ENCODE results near the gene ANTKMT. TPM values are rescaled to one million over a fixed set of nuclear protein-coding genes. Genes with fewer than 3 reads are reported as not detected.

The ANTKMT gene
- total RNA-seq, 4 donors from 2014 or later, result 43.7 to 98.7 (median 78.6) TPM

DNA sequence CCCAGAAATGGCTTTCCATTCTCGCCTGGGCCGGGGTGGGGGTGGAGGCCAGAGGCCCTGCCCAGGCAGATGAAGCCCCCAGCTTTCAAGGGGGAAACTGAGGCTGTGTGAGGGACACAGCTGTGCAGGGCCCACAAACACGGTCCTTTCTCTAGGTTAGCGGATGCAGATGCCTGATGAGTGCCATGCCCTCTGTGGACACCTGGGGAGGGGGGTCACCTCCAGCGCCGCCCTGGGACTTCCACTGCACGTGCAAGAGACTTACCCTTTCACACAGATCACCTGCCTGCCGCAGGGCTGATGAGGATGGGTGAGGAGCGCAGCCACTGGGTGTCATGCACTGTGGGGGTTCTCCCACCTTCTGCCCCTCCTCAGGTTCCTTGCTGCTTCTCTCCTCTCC is 2.6 kb upstream of the ANTKMT start:
- no peaks in the 10 kb centered on the region for H3K9me3 ChIP-seq
- H3K27me3 ChIP-seq, result no peaks in the 10 kb centered on the region
- no peak for DNase-seq (ENCODE audit: low spot score in 2 of 2)
- TF ChIP-seq EP300 (IDR thresholded peaks at IDR 0.05), result no peak
- no peak overlapping the region for H3K4me3 ChIP-seq
- peak overlapping the region in 3 of 4 donors; percentile 60 to 88 (median 88) for H3K27ac ChIP-seq
- WGBS, 2 donors, result 57 to 85% methylated on average over 6 to 8 of the region's 9 CpGs
- H3K4me1 ChIP-seq, result peaks cover 0 to 77% (median 47%) of the 10 kb centered on the region in 4 donors
- no peaks in the 10 kb centered on the region for H3K36me3 ChIP-seq

- TF ChIP-seq, protein P1, sequence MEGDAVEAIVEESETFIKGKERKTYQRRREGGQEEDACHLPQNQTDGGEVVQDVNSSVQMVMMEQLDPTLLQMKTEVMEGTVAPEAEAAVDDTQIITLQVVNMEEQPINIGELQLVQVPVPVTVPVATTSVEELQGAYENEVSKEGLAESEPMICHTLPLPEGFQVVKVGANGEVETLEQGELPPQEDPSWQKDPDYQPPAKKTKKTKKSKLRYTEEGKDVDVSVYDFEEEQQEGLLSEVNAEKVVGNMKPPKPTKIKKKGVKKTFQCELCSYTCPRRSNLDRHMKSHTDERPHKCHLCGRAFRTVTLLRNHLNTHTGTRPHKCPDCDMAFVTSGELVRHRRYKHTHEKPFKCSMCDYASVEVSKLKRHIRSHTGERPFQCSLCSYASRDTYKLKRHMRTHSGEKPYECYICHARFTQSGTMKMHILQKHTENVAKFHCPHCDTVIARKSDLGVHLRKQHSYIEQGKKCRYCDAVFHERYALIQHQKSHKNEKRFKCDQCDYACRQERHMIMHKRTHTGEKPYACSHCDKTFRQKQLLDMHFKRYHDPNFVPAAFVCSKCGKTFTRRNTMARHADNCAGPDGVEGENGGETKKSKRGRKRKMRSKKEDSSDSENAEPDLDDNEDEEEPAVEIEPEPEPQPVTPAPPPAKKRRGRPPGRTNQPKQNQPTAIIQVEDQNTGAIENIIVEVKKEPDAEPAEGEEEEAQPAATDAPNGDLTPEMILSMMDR (IDR thresholded peaks at IDR 0.05), result no peak
- TF ChIP-seq POLR2A (IDR thresholded peaks at IDR 0.05) (no peak), EP300 (IDR thresholded peaks at IDR 0.05) (no peak)
- Histone ChIP-seq H3K27ac (peak overlapping the region in 2 of 4 donors; percentile 88), H3K4me3 (no peak overlapping the region), H3K27me3 (no peaks in the 10 kb centered on the region), H3K36me3 (no peaks in the 10 kb centered on the region), H3K9me3 (no peaks in the 10 kb centered on the region), H3K4me1 (peaks cover 0 to 75% (median 47%) of the 10 kb centered on the region in 4 donors)
- 62 to 77% methylated on average over 6 of the region's 6 CpGs for WGBS, 2 donors
- DNase-seq (ENCODE audit: low spot score in 2 of 2), result no peak
Observed at GRCh38 chr16:718922-719321, 2.0 kb upstream of the ANTKMT start.

- H3K4me3 ChIP-seq, result peak overlapping the region; percentile 65 to 91 (median 81)
- no peaks in the 10 kb centered on the region for H3K9me3 ChIP-seq
- H3K27me3 ChIP-seq, result no peaks in the 10 kb centered on the region
- no peak for TF ChIP-seq EP300 (IDR thresholded peaks at IDR 0.05)
- TF ChIP-seq POLR2A (IDR thresholded peaks at IDR 0.05), result no peak
- TF ChIP-seq, protein P1 (IDR thresholded peaks at IDR 0.05), result no peak
- no peak for DNase-seq (ENCODE audit: low spot score in 2 of 2)
- peak overlapping the region; percentile 72 to 93 (median 88) for H3K27ac ChIP-seq
- no peaks in the 10 kb centered on the region for H3K36me3 ChIP-seq
- whole genome bisulfite sequencing, 2 donors, result 6 to 11% methylated on average over 15 to 16 of the region's 16 CpGs
- H3K4me1 ChIP-seq, result peaks cover 0 to 66% (median 41%) of the 10 kb centered on the region in 4 donors
Observed at GRCh38 chr16:719815-720446, 1.0 kb upstream of the ANTKMT start.

GRCh38 chr16:720447-720989 is 428 bp upstream of the ANTKMT start:
- H3K9me3 ChIP-seq, result no peaks in the 10 kb centered on the region
- H3K27me3 ChIP-seq, result no peaks in the 10 kb centered on the region
- no peak for TF ChIP-seq POLR2A (IDR thresholded peaks at IDR 0.05)
- TF ChIP-seq, protein P1 (IDR thresholded peaks at IDR 0.05), result peak in 1 of 5 experiments; percentile 5
- TF ChIP-seq EP300 (IDR thresholded peaks at IDR 0.05), result peak in 1 of 2 donors; percentile 47
- H3K27ac ChIP-seq, result peak overlapping the region; percentile 72 to 93 (median 88)
- 0 to 1% methylated on average over 19 to 37 of the region's 38 CpGs for WGBS, 2 donors
- H3K4me1 ChIP-seq, result peaks cover 0 to 62% (median 41%) of the 10 kb centered on the region in 4 donors
- no peak for DNase-seq (ENCODE audit: low spot score in 2 of 2)
- no peaks in the 10 kb centered on the region for H3K36me3 ChIP-seq
- peak overlapping the region; percentile 65 to 91 (median 81) for H3K4me3 ChIP-seq

- H3K4me1 ChIP-seq, result peaks cover 0 to 54% (median 32%) of the 10 kb centered on the region in 4 donors
- no peaks in the 10 kb centered on the region for H3K9me3 ChIP-seq
- peaks cover 0 to 6% of the 10 kb centered on the region in 2 donors for H3K27me3 ChIP-seq
- peak overlapping the region; percentile 72 to 93 (median 88) for H3K27ac ChIP-seq
- TF ChIP-seq EP300 (IDR thresholded peaks at IDR 0.05), result no peak
- no peak for TF ChIP-seq POLR2A (IDR thresholded peaks at IDR 0.05)
- TF ChIP-seq, protein P1 (IDR thresholded peaks at IDR 0.05), result no peak
- no peaks in the 10 kb centered on the region for H3K36me3 ChIP-seq
- no peak for DNase-seq (ENCODE audit: low spot score in 2 of 2)
- H3K4me3 ChIP-seq, result peak overlapping the region; percentile 65 to 91 (median 81)
- 74 to 90% methylated on average over 7 to 48 of the region's 51 CpGs for WGBS, 2 donors
Observed at GRCh38 chr16:721765-722540, 1.0 kb downstream of the ANTKMT start.
